Hematopoietic multipotent progenitor cell treated with erythropoietin and hydrocortisone succinate and interleukin-3 and kit ligand, for 6 days (in vitro differentiated cells): ENCODE data around the gene MAP3K15.

ENCODE experiments used
- DNase-seq: peaks from one replicate; pipeline ENCODE4 v3.0.0-alpha.2; 2015

Gene MAP3K15

DNA sequence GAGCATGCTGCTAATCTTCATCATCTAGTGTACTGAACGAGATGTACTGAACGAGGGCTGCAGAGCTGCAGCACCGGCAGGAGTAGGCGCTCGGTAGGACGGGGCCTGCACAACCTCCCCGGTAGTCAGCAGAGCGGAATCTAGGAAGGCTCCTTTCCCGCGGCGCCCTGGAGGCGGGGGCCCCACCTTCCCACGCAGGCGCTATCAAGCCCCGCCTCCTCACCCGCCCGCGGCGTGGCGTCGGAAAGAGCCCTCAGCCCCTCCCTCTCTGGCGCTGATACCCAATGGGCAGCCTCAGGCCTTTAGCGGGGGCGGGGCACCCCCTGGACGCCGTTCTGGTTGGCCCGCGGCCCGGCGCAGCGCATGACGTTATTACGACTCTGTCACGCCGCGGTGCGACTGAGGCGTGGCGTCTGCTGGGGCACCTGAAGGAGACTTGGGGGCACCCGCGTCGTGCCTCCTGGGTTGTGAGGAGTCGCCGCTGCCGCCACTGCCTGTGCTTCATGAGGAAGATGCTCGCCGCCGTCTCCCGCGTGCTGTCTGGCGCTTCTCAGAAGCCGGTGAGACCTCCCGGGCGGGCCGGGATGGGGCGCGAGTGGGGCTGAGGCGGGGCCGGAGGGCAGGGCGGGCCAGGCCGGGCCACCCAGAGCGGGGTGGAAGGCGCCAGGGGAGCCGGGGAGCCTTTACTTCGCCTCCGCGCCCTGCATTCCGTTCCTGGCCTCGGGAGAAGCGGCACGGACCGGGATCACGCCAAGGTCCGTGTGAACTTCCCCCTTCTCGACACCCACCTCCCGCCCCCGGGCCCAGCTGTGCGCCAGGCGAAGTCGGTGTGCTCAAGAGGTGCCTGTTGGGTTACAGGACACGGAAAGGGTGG is 171.5 kb downstream of the MAP3K15 start, which contains the start of gene PDHA1:
PDHA1 (plus strand) TSS at position 393 of the 874 bp plus-strand sequence; CDS start at position 504, 111 bp downstream.
- DNase-seq: peak; percentile 96

- no peak for DNase-seq
Observed at GRCh38 chrX:19343085-19343534, 172.2 kb downstream of the MAP3K15 start.

DNA sequence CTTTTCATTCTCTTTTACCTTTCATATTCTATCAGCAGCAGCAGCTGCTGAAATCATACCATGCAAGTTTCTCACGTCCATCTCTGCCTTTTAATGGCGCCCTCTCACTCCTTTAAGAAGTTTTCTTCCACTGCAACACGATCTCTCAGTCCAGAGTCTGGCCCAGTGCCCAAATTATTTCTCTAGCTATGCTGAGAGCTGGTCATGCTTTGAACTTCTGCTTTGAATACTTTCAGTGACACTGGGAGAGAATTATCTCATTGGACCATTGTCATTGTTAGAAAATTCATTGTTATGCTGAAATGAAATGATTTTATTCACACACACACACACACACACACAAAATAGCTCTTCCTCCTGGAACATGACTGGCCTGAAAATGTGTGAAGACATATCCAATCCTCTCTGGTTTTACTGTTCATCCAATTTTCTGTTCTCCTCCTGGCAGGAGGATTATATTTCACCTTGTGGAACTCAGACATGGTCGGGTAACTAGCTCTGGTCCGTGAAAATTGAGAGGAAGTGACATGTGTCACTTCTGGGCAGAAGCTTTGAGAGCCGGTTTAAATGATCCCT is 172.9 kb downstream of the MAP3K15 start:
- DNase-seq: peak; percentile 27

- DNase-seq: peak; percentile 65
Observed at GRCh38 chrX:19334945-19335626, 180.2 kb downstream of the MAP3K15 start.

DNA sequence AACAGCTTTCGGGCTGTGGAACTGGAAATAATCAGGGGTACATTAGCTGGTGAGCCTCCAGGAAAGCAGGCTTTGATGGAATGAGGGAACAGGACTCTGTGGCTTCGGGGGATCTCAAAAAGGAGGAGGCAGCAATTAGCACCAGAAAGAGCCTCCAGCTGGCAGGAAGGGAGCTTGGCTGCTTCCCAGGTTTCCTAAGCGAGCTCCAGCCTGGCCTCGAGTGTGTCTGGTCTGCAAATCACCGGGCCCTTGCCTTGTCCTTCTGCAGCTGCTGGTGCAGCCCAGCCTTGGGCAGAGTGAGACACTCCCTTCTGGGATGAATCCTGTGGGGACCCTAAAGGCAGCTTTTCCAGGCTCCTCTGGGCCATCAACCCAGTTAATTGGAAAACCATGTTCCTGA is 182.3 kb downstream of the MAP3K15 start:
- DNase-seq: no peak

DNA sequence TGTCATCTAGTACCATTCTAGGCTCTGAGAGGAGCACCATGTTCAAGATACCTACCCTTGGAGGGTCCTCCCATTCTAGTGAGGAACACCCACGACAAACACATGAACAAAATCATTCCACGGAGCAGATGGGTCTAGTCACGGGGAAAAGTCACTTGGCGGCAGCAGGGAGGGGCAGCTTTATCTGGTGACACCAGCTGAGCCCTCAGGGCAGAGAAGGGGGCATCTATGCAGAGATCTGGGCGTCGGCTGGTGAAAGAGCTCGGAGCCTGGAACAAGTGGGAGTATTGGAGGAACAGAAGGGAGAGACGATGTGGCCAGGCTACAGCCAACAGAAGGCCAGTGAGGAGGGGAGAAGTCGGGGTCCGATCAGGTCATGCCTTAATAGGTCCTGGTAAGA is 183.5 kb downstream of the MAP3K15 start:
- peak; percentile 73 for DNase-seq

- no peak for DNase-seq
Observed at GRCh38 chrX:19326567-19326966, 188.7 kb downstream of the MAP3K15 start.
